K562 (cell line): ENCODE data around the gene ANKMY1. TPM values are rescaled to one million over a fixed set of nuclear protein-coding genes. Genes with fewer than 3 reads are reported as not detected.

ENCODE experiments used
- ATAC-seq: fragments of 200-7000 bp; cut with Tn5 transposase; 3 replicates; pipeline ENCODE4 v1.9.1; 2020; ENCODE audit warnings: moderate library complexity
- BruUV-seq: library from RNA; stranded (reverse); fragments of 400-500 nt; replicated peaks from 2 replicates; lab custom pipeline; 2021; lab: Mats Ljungman, UMichigan
- CTCF ChIA-PET: fragments of 300-600 bp; formaldehyde crosslinking; extraction: SDS; loops from one replicate; lab custom pipeline; 2021; ENCODE audit warnings: low intra/inter-chr PET ratio; lab: Yijun Ruan, JAX
- POLR2A ChIA-PET: fragments of 300-600, 350-650 bp; sonication (Branson Sonifier 250); formaldehyde crosslinking; extraction: SDS; loops from one replicate; lab custom pipeline; 2021; ENCODE audit warnings: antibody characterized with exemption, inconsistent platforms; lab: Yijun Ruan, JAX
- DNase-seq, 4 experiments: peaks; one replicate each; pipeline versions ENCODE4 v3.0.0 to v3.0.0-alpha.2; 2011 to 2018; ENCODE audit warnings: low spot score in 3 of 4, mixed read lengths in 3 of 4; ENCODE audit errors: extremely low read depth in 1 of 4
- FAIRE-seq: peaks from 2 replicates; lab custom pipeline; 2011; peaks lifted over from hg19 to GRCh38; lab: Jason Lieb, UNC
- H2AFZ ChIP-seq: 2 replicates; pipeline ENCODE4 v1.6.0; 2011; ENCODE audit warnings: low read depth, low read length, control low read depth, inconsistent platforms
- H3K27ac ChIP-seq: fragments of 200-600 bp; 3 replicates; pipeline ENCODE4 v1.8.0; 2011; ENCODE audit warnings: low read depth, mild to moderate bottlenecking, control low read depth, inconsistent platforms, low read length, moderate library complexity, mixed read lengths; ENCODE audit errors: extremely low read depth
- H3K27me3 ChIP-seq, 2 experiments: fragments of 300-600 bp in 1 of 2; 2 replicates in 1 of 2; 3 replicates in 1 of 2; pipeline versions ENCODE4 v1.6.0 to v1.8.0; 2011; ENCODE audit warnings: inconsistent platforms in 2 of 2, low read length in 2 of 2, mild to moderate bottlenecking in 1 of 2, mixed read lengths in 1 of 2, moderate library complexity in 1 of 2; ENCODE audit not compliant: control insufficient read depth in 2 of 2, insufficient read depth in 2 of 2
- H3K36me3 ChIP-seq: fragments of 300-600 bp; 3 replicates; pipeline ENCODE4 v1.8.0; 2011; ENCODE audit warnings: mild to moderate bottlenecking, low read length, inconsistent platforms; ENCODE audit not compliant: control insufficient read depth, insufficient read depth
- H3K4me1 ChIP-seq, 2 experiments: fragments of 200-600 bp in 1 of 2; replicated peaks in 1 of 2; 2 replicates in 1 of 2; 3 replicates in 1 of 2; pipeline versions ENCODE4 v1.5.1 to v1.8.0; 2011; ENCODE audit warnings: inconsistent platforms in 2 of 2, low read length in 2 of 2, mild to moderate bottlenecking in 1 of 2, mixed read lengths in 1 of 2, moderate library complexity in 1 of 2; ENCODE audit not compliant: control insufficient read depth in 2 of 2, insufficient read depth in 2 of 2
- H3K4me2 ChIP-seq: 2 replicates; pipeline ENCODE4 v1.6.1; 2011; ENCODE audit warnings: low read length, control low read depth, inconsistent platforms, mixed read lengths; ENCODE audit not compliant: insufficient read depth
- H3K4me3 ChIP-seq: fragments of 200-600 bp; sonication (generic), shearing (Covaris generic); 2 replicates; pipeline ENCODE4 v1.5.1; 2016; ENCODE audit warnings: control low read depth, inconsistent platforms
- H3K79me2 ChIP-seq: fragments of 200-600 bp; 3 replicates; pipeline ENCODE4 v1.8.0; 2011; ENCODE audit warnings: low read length, inconsistent platforms; ENCODE audit not compliant: control insufficient read depth, insufficient read depth
- H3K9ac ChIP-seq, 2 experiments: 2 replicates each; pipeline versions ENCODE4 v1.6.0 to v1.6.1; 2011; ENCODE audit warnings: low read depth in 2 of 2, low read length in 2 of 2, control low read depth in 1 of 2, inconsistent platforms in 1 of 2, mild to moderate bottlenecking in 1 of 2, mixed read lengths in 1 of 2; ENCODE audit not compliant: insufficient read depth in 1 of 2
- H3K9me1 ChIP-seq: one replicate; pipeline ENCODE4 v1.6.0; 2011; ENCODE audit warnings: inconsistent platforms, mild to moderate bottlenecking, low read length, moderate library complexity; ENCODE audit not compliant: control insufficient read depth, insufficient read depth
- H3K9me3 ChIP-seq: replicated peaks from 2 replicates; pipeline ENCODE4 v1.5.1; 2011; ENCODE audit warnings: low read depth, low read length, inconsistent platforms; ENCODE audit not compliant: control insufficient read depth, insufficient read depth
- H4K20me1 ChIP-seq: replicated peaks from 2 replicates; pipeline ENCODE4 v1.6.1; 2011; ENCODE audit warnings: low read length, inconsistent platforms, mixed read lengths; ENCODE audit not compliant: control insufficient read depth, insufficient read depth
- ETV6 ChIP-seq, 3 experiments: fragments of 150-350 bp in 1 of 3; sonication (generic) in 1 of 3; formaldehyde crosslinking in 1 of 3; IDR thresholded peaks; 2 replicates each; pipeline versions ENCODE4 v1.6.1 to v1.8.0; 2014 to 2022; ENCODE audit warnings: borderline replicate concordance in 2 of 3, low read depth in 2 of 3, antibody characterized with exemption in 1 of 3, low read length in 1 of 3, mild to moderate bottlenecking in 1 of 3, missing genetic modification reagents in 1 of 3
- MYC ChIP-seq, 2 experiments: fragments of 250-450 bp in 1 of 2; sonication (Bioruptor Pico) in 1 of 2; IDR thresholded peaks; 2 replicates each; pipeline versions ENCODE4 v1.5.1 to v1.6.1; 2012 to 2021; ENCODE audit warnings: low read depth in 2 of 2, borderline replicate concordance in 1 of 2, improper control_type of control experiment in 1 of 2, low read length in 1 of 2, mild to moderate bottlenecking in 1 of 2, moderate library complexity in 1 of 2
- RBM17 ChIP-seq: fragments of 200-400 bp; formaldehyde crosslinking; IDR thresholded peaks from 2 replicates; pipeline ENCODE4 v1.6.1; 2017; ENCODE audit warnings: low read depth, mild to moderate bottlenecking, low read length, borderline replicate concordance
- RBM22 ChIP-seq: fragments of 200-400 bp; formaldehyde crosslinking; IDR thresholded peaks from 2 replicates; pipeline ENCODE4 v1.6.1; 2018; ENCODE audit warnings: low read length, low read depth; ENCODE audit not compliant: poor library complexity, severe bottlenecking
- SMARCB1 ChIP-seq: IDR thresholded peaks from 2 replicates; pipeline ENCODE4 v1.6.1; 2011; ENCODE audit warnings: improper control_type of control experiment, low read depth; ENCODE audit not compliant: insufficient read length
- ZNF146 ChIP-seq: IDR thresholded peaks from one replicate; pipeline ENCODE4 v1.6.1; 2018; ENCODE audit warnings: missing compliant biosample characterization; ENCODE audit not compliant: unreplicated experiment
- ZNF41 ChIP-seq: fragments of 250-450 bp; sonication (Bioruptor Pico); conservative IDR thresholded peaks from 2 replicates; pipeline ENCODE4 v1.4.0; 2020; ENCODE audit warnings: mild to moderate bottlenecking
- WGBS: fragments of 100-300 bp; shearing (Covaris generic); methylation state at CpG from one replicate; pipeline ENCODE4 v1.1.6; 2016; ENCODE audit warnings: low coverage, mixed read lengths; ENCODE audit not compliant: insufficient coverage; ENCODE audit errors: missing lambda C conversion rate; 5-methylcytosine and 5-hydroxymethylcytosine counted together
- in situ Hi-C: fragments of 300-500 bp; cut with MboI; formaldehyde crosslinking; loops from 4 replicates; pipeline ENCODE4 v1.15.0; 2018; ENCODE audit warnings: inconsistent platforms, mixed read lengths
- intact Hi-C: fragments of 100-400 bp; cut with micrococcal nuclease; formaldehyde crosslinking; loops from 2 replicates; pipeline ENCODE4 v1.14.2; 2022
- polyA plus RNA-seq, 8 experiments: library from polyadenylated mRNA; depleted of rRNA in 4 of 8; stranded (reverse) in 5 of 8; unstranded in 3 of 8; fragments of >200 nt; fragmentation: Nextera tagmentation in 2 of 8; fragmentation: Illumina TruSeq in 1 of 8; extraction: Ambion mirVana in 2 of 8; extraction: Trizol in 1 of 8; gene quantifications; 2 replicates each; pipeline versions ENCODE4 v1.2.1 to v1.2.3, GENCODE V29; 2011 to 2014; ENCODE audit warnings: inconsistent platforms in 1 of 8, missing spikeins in 1 of 8
- total RNA-seq, 7 experiments: library from RNA; depleted of rRNA in 6 of 7; stranded (reverse); fragments of >200 nt in 6 of 7; fragmentation: Illumina TruSeq in 2 of 7; extraction: Trizol in 2 of 7; gene quantifications; 2 replicates each; pipeline versions ENCODE4 v1.2.1 to v1.2.3, GENCODE V29; 2011 to 2021; ENCODE audit warnings: low replicate concordance in 1 of 7
- TF ChIP-seq, protein P1 (sequence below): fragments of 450-650 bp; IDR thresholded peaks from 2 replicates; pipeline ENCODE4 v1.6.1; 2016
- TF ChIP-seq, protein P2 (sequence below): fragments of 450-650 bp; IDR thresholded peaks from 2 replicates; pipeline ENCODE4 v1.6.1; 2016; ENCODE audit warnings: borderline replicate concordance
- TF ChIP-seq, protein P3 (sequence below): sonication (generic); formaldehyde crosslinking; IDR thresholded peaks from 2 replicates; pipeline ENCODE4 v1.8.1; 2023; ENCODE audit warnings: mild to moderate bottlenecking, missing genetic modification reagents
- TF ChIP-seq, protein P4 (sequence below): fragments of 250-450 bp; sonication (Bioruptor Pico); IDR thresholded peaks from 2 replicates; pipeline ENCODE4 v1.5.0; 2020; ENCODE audit warnings: mild to moderate bottlenecking, borderline replicate concordance

ANKMY1 gene
- total and polyA plus RNA-seq, 9 of the 15 experiments (the other 6 are each of a cell fraction or from before 2014, with no cell fraction given): 0.75 to 15.1 (median 11.7) TPM

GRCh38 chr2:240450532-240451107 lies 107.2 kb downstream of the ANKMY1 start:
- no peak overlapping the region; a peak in 1 of 4 replicates for H3K9ac ChIP-seq
- no peak for TF ChIP-seq MYC (IDR thresholded peaks at IDR 0.05; ENCODE audit: low read depth, low read length)
- no peak for TF ChIP-seq MYC (CRISPR knock-in tag; IDR thresholded peaks at IDR 0.05; ENCODE audit: borderline replicate concordance, low read depth)
- TF ChIP-seq RBM17: no peak
- TF ChIP-seq, protein P1, sequence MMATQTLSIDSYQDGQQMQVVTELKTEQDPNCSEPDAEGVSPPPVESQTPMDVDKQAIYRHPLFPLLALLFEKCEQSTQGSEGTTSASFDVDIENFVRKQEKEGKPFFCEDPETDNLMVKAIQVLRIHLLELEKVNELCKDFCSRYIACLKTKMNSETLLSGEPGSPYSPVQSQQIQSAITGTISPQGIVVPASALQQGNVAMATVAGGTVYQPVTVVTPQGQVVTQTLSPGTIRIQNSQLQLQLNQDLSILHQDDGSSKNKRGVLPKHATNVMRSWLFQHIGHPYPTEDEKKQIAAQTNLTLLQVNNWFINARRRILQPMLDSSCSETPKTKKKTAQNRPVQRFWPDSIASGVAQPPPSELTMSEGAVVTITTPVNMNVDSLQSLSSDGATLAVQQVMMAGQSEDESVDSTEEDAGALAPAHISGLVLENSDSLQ: no peak
- no peak for TF ChIP-seq ZNF41
- TF ChIP-seq ZNF146 (CRISPR knock-in tag): no peak
- TF ChIP-seq SMARCB1: no peak
- TF ChIP-seq, protein P2, sequence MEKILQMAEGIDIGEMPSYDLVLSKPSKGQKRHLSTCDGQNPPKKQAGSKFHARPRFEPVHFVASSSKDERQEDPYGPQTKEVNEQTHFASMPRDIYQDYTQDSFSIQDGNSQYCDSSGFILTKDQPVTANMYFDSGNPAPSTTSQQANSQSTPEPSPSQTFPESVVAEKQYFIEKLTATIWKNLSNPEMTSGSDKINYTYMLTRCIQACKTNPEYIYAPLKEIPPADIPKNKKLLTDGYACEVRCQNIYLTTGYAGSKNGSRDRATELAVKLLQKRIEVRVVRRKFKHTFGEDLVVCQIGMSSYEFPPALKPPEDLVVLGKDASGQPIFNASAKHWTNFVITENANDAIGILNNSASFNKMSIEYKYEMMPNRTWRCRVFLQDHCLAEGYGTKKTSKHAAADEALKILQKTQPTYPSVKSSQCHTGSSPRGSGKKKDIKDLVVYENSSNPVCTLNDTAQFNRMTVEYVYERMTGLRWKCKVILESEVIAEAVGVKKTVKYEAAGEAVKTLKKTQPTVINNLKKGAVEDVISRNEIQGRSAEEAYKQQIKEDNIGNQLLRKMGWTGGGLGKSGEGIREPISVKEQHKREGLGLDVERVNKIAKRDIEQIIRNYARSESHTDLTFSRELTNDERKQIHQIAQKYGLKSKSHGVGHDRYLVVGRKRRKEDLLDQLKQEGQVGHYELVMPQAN: no peak
- TF ChIP-seq, protein P3, sequence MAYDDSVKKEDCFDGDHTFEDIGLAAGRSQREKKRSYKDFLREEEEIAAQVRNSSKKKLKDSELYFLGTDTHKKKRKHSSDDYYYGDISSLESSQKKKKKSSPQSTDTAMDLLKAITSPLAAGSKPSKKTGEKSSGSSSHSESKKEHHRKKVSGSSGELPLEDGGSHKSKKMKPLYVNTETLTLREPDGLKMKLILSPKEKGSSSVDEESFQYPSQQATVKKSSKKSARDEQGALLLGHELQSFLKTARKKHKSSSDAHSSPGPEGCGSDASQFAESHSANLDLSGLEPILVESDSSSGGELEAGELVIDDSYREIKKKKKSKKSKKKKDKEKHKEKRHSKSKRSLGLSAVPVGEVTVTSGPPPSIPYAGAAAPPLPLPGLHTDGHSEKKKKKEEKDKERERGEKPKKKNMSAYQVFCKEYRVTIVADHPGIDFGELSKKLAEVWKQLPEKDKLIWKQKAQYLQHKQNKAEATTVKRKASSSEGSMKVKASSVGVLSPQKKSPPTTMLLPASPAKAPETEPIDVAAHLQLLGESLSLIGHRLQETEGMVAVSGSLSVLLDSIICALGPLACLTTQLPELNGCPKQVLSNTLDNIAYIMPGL (CRISPR knock-in tag): no peak
- TF ChIP-seq ETV6 (IDR thresholded peaks at IDR 0.05; ENCODE audit: borderline replicate concordance in 1 of 2, low read depth in 2 of 2, low read length in 1 of 2): no peak
- no peak for TF ChIP-seq ETV6 (CRISPR knock-in tag; IDR thresholded peaks at IDR 0.05; ENCODE audit: borderline replicate concordance)
- no peak for TF ChIP-seq RBM22
- TF ChIP-seq, protein P4, sequence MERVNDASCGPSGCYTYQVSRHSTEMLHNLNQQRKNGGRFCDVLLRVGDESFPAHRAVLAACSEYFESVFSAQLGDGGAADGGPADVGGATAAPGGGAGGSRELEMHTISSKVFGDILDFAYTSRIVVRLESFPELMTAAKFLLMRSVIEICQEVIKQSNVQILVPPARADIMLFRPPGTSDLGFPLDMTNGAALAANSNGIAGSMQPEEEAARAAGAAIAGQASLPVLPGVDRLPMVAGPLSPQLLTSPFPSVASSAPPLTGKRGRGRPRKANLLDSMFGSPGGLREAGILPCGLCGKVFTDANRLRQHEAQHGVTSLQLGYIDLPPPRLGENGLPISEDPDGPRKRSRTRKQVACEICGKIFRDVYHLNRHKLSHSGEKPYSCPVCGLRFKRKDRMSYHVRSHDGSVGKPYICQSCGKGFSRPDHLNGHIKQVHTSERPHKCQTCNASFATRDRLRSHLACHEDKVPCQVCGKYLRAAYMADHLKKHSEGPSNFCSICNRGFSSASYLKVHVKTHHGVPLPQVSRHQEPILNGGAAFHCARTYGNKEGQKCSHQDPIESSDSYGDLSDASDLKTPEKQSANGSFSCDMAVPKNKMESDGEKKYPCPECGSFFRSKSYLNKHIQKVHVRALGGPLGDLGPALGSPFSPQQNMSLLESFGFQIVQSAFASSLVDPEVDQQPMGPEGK (CRISPR knock-in tag): no peak
- TF ChIP-seq, all 486 proteins: peak for 0
- no peak for ATAC-seq
- H3K4me3 ChIP-seq: no peak overlapping the region
- no peak overlapping the region for H2AFZ ChIP-seq
- intact Hi-C loops: no loop called here
- no peaks in the 10 kb centered on the region for H3K9me1 ChIP-seq
- BruUV-seq: no TSS peak
- in situ Hi-C loops: no loop called here
- H3K27ac ChIP-seq: no peak overlapping the region
- ChIA-PET POLR2A (interaction anchor here (0.6 kb wide), 1 partner anchor 280 kb away, joined by 3 read pairs; no protein-coding TSS in a partner anchor), CTCF (no interaction called here)
- no peaks in the 10 kb centered on the region for H3K36me3 ChIP-seq
- no peak for FAIRE-seq
- peaks cover 5% of the 10 kb centered on the region for H4K20me1 ChIP-seq
- H3K4me1 ChIP-seq: peaks cover 0 to 46% of the 10 kb centered on the region in 2 experiments; a peak in 2 of 5 replicates
- no peak for DNase-seq
- H3K4me2 ChIP-seq: no peak overlapping the region
- H3K9me3 ChIP-seq: no peaks in the 10 kb centered on the region
- 9% methylated on average over 11 of the region's 16 CpGs for WGBS
- H3K27me3 ChIP-seq: peaks cover 0 to 68% of the 10 kb centered on the region in 2 experiments; a peak in 3 of 5 replicates
- no peaks in the 10 kb centered on the region for H3K79me2 ChIP-seq
